Anterior cingulate cortex (tissue), 58 donors: ENCODE data around the gene LY6G6F.

ENCODE experiments used
- DNase-seq, 58 donors: peaks; one replicate each; lab custom pipeline; 2025; lab: John Stamatoyannopoulos, UW

LY6G6F gene

GRCh38 chr6:31676322-31676903 lies 30.3 kb upstream of the LY6G6F start:
- DNase-seq = no peak

DNA sequence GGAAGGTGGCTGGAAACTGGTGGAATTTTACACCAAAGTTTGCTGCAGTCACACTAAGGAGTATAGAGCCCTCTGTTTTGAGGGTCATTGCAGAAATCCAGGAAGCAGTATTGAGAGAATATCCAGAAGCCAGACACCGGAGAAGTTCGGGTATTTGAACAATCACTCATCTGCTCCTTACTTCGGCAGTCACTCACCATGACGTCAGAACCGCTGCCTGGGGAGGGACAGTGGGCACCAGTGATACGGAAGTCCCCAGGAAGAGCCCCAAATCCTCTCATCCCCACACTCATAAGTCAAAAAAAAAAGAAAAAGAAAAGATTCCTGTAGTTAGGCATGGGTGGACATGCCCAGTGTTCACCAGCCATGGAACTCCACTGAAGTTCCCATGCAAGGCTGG lies 29.8 kb upstream of the LY6G6F start:
- DNase-seq = no peak

GRCh38 chr6:31677955-31678354 lies 28.7 kb upstream of the LY6G6F start:
- DNase-seq = no peak

- peak in 57 of 58 donors; percentile 7 to 83 (median 60) for DNase-seq
Measured at GRCh38 chr6:31680226-31681134, 26.2 kb upstream of the LY6G6F start, which contains the start of gene LY6G5C. Gene LY6G5C, minus strand, starts transcription at chr6:31681067. Its CDS starts 694 bp downstream, at chr6:31680373.

GRCh38 chr6:31681135-31681671 lies 25.5 kb upstream of the LY6G6F start:
- DNase-seq = peak in 23 of 58 donors; percentile 3 to 47 (median 20)

DNA sequence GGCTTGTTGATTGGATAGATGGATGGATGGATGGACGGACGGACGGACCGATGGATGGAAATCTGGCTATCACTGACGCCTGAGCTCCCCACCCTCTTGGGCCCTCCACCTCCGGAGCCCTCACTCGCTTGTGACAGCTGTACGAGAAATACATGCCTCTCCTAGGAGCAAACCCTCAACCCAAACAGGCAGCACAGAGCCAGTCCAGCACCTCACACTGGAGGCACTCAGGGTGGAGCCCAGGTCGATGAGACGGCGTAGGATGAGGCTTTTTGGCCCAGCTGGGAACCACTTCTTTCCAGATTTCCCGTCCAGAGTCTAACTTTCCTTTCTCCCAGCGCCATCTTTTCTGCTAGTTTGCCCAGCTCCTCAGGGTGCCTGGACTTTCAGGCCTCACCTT lies 23.1 kb upstream of the LY6G6F start:
- no peak for DNase-seq

GRCh38 chr6:31686483-31686882 lies 20.2 kb upstream of the LY6G6F start:
- no peak for DNase-seq

DNA sequence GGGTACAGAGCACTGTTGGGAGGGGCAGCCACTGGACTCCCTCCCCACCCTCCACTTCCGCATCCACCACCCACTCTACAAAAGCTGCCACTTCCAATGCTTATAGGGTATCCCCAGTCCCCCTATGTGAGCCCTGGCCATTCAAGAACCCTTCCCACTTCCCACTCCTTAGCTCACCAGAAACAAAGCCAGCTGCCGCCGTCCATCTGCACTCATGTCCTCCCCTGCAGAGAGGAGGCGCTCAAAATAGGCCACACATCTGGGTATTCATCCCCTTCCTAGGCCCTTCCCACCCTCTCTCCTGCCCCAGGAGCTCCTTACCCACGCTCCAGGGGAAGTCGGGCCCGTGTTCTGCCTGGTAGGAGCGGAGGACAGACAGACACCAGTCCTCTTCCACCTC lies 19.3 kb upstream of the LY6G6F start:
- no peak for DNase-seq

DNA sequence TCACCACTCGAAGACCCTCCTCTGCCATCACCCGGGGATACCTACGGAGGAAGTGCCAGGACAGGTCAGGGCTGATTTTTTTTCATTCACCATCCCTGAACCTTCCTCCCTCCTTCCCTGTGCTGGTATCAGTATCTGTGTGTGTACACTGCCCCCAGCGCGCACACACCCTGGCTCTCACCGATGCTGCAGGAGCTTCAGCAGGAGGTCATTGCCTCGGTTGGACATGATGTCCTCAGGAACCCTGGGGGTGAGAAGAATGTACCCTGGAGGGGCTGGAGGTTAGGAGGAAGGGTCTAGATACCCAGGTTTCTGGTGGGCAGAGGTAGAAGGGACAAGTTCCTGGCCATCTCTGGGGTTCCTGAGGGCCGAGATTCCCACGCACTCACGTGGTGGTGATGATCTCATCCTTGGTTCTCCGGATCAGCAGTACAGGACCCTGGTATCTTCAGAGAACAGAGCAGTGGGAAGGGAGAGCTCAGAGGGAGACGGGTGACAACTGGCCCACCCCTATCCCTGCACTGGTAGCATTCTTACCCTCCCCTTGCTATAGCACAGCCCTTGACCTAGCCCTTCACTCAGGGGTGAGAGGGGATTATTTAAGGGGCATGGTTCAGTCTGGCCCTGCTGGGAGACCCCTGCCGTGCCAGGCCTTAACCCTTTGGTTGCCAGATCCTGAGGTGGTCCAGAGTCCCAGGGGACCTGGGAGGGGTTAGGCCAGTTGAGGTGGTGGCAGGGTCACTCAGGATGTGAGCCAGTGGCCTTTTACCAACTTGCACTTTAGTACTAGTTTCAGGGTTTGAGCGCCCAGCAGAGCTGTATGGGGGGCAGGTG lies 18.6 kb upstream of the LY6G6F start:
- DNase-seq = no peak

GRCh38 chr6:31689249-31690110 lies 17.2 kb upstream of the LY6G6F start:
- no peak for DNase-seq

- no peak for DNase-seq
Measured at GRCh38 chr6:31690231-31691077, 16.2 kb upstream of the LY6G6F start.

- DNase-seq = no peak
Measured at GRCh38 chr6:31691078-31691463, 15.6 kb upstream of the LY6G6F start.

DNA sequence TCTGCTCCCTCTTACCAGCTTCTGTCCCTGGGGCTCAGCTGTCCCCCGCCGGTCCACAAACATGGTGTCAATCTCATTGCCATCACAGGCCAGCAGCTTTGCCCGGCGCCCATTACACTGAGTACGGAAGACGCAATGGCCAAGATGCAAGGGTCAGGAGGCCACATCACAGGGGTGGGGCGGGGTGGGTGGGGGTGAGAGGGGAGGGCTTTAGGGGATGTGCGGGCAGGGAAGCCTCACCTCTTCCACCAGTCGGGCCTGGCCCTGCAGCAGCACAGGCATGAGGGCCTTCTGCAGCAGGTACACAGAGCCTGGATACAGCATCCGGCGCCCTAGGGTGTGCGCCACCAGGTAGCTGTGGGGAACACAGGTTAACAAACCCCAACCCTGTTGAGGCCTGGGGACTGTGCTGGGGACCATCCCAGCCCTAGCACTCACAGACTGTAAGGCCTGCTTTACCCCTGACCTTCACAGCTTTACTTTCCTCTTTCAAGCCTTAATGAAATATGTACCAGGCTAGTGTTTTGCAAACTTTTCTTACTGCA lies 15.0 kb upstream of the LY6G6F start:
- no peak for DNase-seq

DNA sequence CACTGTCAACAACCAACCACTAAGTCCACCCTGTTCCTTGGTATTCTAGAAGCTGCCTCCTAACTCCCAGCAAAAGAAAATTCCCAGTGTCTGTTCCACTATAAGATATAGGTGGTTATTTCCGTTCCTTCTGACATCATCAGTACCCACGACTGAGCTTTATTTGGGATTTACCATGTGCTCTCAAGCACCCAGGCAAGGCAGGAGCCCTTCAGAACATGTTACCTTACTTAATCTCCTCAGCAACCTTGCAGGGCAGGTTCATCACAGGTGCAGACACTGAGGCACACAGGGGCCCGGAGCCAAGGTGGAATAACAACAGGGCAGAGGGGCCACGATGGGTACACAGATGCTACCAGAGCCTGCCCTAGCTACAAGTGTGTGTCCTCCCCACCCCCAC lies 14.3 kb upstream of the LY6G6F start:
- no peak for DNase-seq

DNA sequence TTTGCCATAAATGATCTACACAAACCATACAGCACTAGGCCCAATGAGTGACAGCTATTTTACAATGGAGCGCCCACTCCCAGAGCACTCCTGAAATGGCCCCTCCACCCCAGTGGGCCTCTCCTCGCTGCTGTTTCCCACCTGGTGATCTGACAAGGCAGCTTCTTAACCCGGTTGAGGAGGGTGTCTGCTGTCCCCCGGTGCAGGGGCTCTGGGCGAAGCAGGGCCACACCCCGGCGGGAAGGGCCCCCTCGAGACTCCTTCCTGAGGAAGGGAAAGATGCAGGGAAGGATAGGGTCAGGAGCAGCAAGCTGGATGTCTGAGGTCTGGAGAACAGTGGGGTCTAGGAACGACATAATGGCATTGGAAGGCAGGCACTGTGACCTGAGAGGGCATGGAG lies 13.8 kb upstream of the LY6G6F start:
- no peak for DNase-seq

DNA sequence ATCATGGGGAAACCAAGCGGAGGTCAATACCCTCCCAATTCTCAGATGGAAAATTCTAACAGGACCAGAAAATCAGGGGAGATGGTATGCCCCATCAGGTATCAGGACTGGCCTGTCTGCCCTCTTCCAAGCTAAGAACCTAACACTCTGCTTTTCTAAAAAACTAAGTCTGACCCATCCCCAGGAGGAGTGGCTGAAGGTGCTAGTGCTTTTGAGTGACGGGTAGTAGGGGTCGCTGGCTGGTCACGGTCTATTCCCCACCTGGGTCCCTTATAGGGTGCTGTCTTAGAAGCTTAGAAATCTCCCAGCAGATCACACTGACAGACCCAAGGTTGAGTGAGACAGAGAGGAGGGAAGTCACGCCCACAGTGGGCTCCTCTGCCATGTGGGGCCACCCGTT lies 13.1 kb upstream of the LY6G6F start:
- DNase-seq = no peak

DNA sequence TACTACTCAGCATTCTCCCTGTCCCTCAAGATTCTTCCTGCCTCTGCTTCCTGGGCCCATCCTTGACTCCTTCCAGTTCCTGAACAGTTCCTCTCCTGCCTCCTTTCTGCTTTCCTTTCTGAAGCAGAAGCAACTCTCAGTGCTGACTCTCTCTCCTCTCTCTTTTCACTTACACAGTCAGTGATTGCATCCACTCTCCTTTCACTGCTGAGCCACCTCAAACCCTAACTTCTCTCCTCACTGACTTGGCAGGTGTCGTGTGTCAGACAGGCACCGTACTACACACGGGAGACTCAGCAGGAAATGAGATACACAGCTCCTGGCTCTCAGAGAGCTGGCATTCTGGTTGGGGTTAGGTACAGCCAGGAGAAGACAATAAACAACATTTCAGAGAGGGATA lies 9.1 kb upstream of the LY6G6F start:
- DNase-seq = no peak

GRCh38 chr6:31700740-31701401 lies 5.8 kb upstream of the LY6G6F start:
- no peak for DNase-seq
